GM12878 (cell line): Measurements from ENCODE around the gene PAQR7. TPM values are rescaled to one million over a fixed set of nuclear protein-coding genes. Genes with fewer than 3 reads are reported as not detected.

Experiments used
- ATAC-seq: fragments of 200-7000 bp; cut with Tn5 transposase; 3 replicates; pipeline ENCODE4 v1.9.1; 2020; ENCODE audit warnings: mild to moderate bottlenecking, moderate library complexity
- BruUV-seq: library from RNA; stranded (reverse); fragments of 400-500 nt; replicated peaks from 2 replicates; lab custom pipeline; 2021; lab: Mats Ljungman, UMichigan
- CTCF ChIA-PET: fragments of 300-600 bp; sonication (Branson Sonifier 250); formaldehyde crosslinking; extraction: SDS; loops from one replicate; lab custom pipeline; 2021; ENCODE audit warnings: inconsistent platforms; lab: Yijun Ruan, JAX
- POLR2A ChIA-PET: fragments of 350-600 bp; formaldehyde crosslinking; extraction: SDS; loops from one replicate; lab custom pipeline; 2021; ENCODE audit warnings: inconsistent platforms; lab: Charles Lee
- RAD21 ChIA-PET: fragments of 300-600 bp; sonication (Branson Sonifier 250); formaldehyde crosslinking; loops from one replicate; lab custom pipeline; 2023; ENCODE audit warnings: antibody characterized with exemption; ENCODE audit not compliant: unreplicated experiment; lab: Charles Lee
- SMC1A ChIA-PET: fragments of 300-600 bp; sonication (Branson Sonifier 250); formaldehyde crosslinking; loops from one replicate; lab custom pipeline; 2023; ENCODE audit not compliant: unreplicated experiment, uncharacterized antibody; lab: Charles Lee
- DNase-seq: peaks from one replicate; pipeline ENCODE4 v3.0.0-alpha.2; 2011; ENCODE audit warnings: low read depth, low spot score
- FAIRE-seq: peaks from 3 replicates; lab custom pipeline; 2011; peaks lifted over from hg19 to GRCh38; lab: Jason Lieb, UNC
- H2AFZ ChIP-seq: 2 replicates; pipeline ENCODE4 v1.6.0; 2011; ENCODE audit warnings: low read depth, low read length, control low read depth; ENCODE audit not compliant: control insufficient read depth
- H3K27ac ChIP-seq: 2 replicates; pipeline ENCODE4 v1.5.1; 2011; ENCODE audit warnings: control low read depth; ENCODE audit not compliant: control insufficient read depth, insufficient read depth
- H3K27me3 ChIP-seq, 2 experiments: replicated peaks in 1 of 2; 2 replicates each; pipeline versions ENCODE4 v1.6.0 to v1.6.1; 2011; ENCODE audit warnings: low read length in 1 of 2; ENCODE audit not compliant: control insufficient read depth in 2 of 2, insufficient read depth in 2 of 2
- H3K36me3 ChIP-seq, 2 experiments: 2 replicates each; pipeline ENCODE4 v1.5.1; 2011; ENCODE audit warnings: low read length in 1 of 2; ENCODE audit not compliant: control insufficient read depth in 2 of 2, insufficient read depth in 2 of 2
- H3K4me1 ChIP-seq: 2 replicates; pipeline ENCODE4 v1.6.1; 2011; ENCODE audit warnings: mild to moderate bottlenecking, low read length, moderate library complexity, mixed read lengths; ENCODE audit not compliant: control insufficient read depth, insufficient read depth
- H3K4me2 ChIP-seq: 2 replicates; pipeline ENCODE4 v1.6.0; 2011; ENCODE audit warnings: control low read depth; ENCODE audit not compliant: control insufficient read depth, insufficient read depth
- H3K4me3 ChIP-seq: fragments of 200-600 bp; sonication (generic); 2 replicates; pipeline ENCODE4 v1.5.1; 2016
- H3K79me2 ChIP-seq: 2 replicates; pipeline ENCODE4 v1.6.0; 2011; ENCODE audit warnings: low read length; ENCODE audit not compliant: control insufficient read depth, insufficient read depth
- H3K9ac ChIP-seq: 2 replicates; pipeline ENCODE4 v1.8.0; 2011; ENCODE audit warnings: low read length, control low read depth, mixed read lengths; ENCODE audit not compliant: control insufficient read depth, insufficient read depth
- H3K9me3 ChIP-seq: replicated peaks from 3 replicates; pipeline ENCODE4 v1.5.1; 2011; ENCODE audit warnings: mild to moderate bottlenecking, low read length; ENCODE audit not compliant: control insufficient read depth, insufficient read depth
- H4K20me1 ChIP-seq: 2 replicates; pipeline ENCODE4 v1.6.0; 2011; ENCODE audit not compliant: control insufficient read depth, insufficient read depth
- BHLHE40 ChIP-seq, 2 experiments: fragments of 450-650 bp in 1 of 2; IDR thresholded peaks; 2 replicates each; pipeline ENCODE4 v1.6.1; 2011 to 2017; ENCODE audit warnings: low read depth in 2 of 2, borderline replicate concordance in 1 of 2, improper control_type of control experiment in 1 of 2, low read length in 1 of 2, mild to moderate bottlenecking in 1 of 2
- CREM ChIP-seq: IDR thresholded peaks from 2 replicates; pipeline ENCODE4 v1.6.1; 2014; ENCODE audit warnings: antibody characterized with exemption, low read depth
- HCFC1 ChIP-seq: fragments of 150-350 bp; IDR thresholded peaks from 2 replicates; pipeline ENCODE4 v1.6.1; 2014; ENCODE audit warnings: low read length
- HDAC6 ChIP-seq: fragments of 200-600 bp; sonication (generic); IDR thresholded peaks from one replicate; pipeline ENCODE4 v1.8.0; 2017; ENCODE audit warnings: antibody characterized with exemption; ENCODE audit not compliant: unreplicated experiment
- IKZF1 ChIP-seq: fragments of 450-650 bp; conservative IDR thresholded peaks from 2 replicates; pipeline ENCODE4 v1.6.1; 2017; ENCODE audit warnings: antibody characterized with exemption, mild to moderate bottlenecking
- IRF3 ChIP-seq: fragments of 450-650 bp; IDR thresholded peaks from 2 replicates; pipeline ENCODE4 v1.6.1; 2014; ENCODE audit warnings: mild to moderate bottlenecking
- KAT2A ChIP-seq: conservative IDR thresholded peaks from 2 replicates; pipeline ENCODE4 v1.6.1; 2011; ENCODE audit warnings: low read depth, low read length; ENCODE audit not compliant: control insufficient read depth
- MLLT1 ChIP-seq: fragments of 450-650 bp; IDR thresholded peaks from 2 replicates; pipeline ENCODE4 v1.6.1; 2016; ENCODE audit warnings: mild to moderate bottlenecking
- MTA2 ChIP-seq: fragments of 450-650 bp; IDR thresholded peaks from 2 replicates; pipeline ENCODE4 v1.6.1; 2016; ENCODE audit warnings: low read depth, mild to moderate bottlenecking, moderate library complexity
- NFXL1 ChIP-seq: fragments of 450-650 bp; IDR thresholded peaks from 2 replicates; pipeline ENCODE4 v1.6.1; 2017; ENCODE audit warnings: antibody characterized with exemption, mild to moderate bottlenecking, borderline replicate concordance
- POLR2AphosphoS2 ChIP-seq: IDR thresholded peaks from 2 replicates; pipeline ENCODE4 v1.6.1; 2011; ENCODE audit warnings: low read depth, mild to moderate bottlenecking, low read length, improper control_type of control experiment, moderate library complexity
- SIN3A ChIP-seq: IDR thresholded peaks from 2 replicates; pipeline ENCODE4 v1.6.1; 2012; ENCODE audit warnings: low read depth, low read length, improper control_type of control experiment
- SMC3 ChIP-seq: IDR thresholded peaks from 2 replicates; pipeline ENCODE4 v1.6.1; 2011; ENCODE audit warnings: low read length, improper control_type of control experiment, borderline replicate concordance
- SP1 ChIP-seq: IDR thresholded peaks from one replicate; pipeline ENCODE4 v1.6.1; 2011; ENCODE audit warnings: low read depth, low read length
- STAT3 ChIP-seq: IDR thresholded peaks from 2 replicates; pipeline ENCODE4 v1.6.1; 2011; ENCODE audit warnings: low read depth, low read length, improper control_type of control experiment
- TBL1XR1 ChIP-seq: IDR thresholded peaks from 2 replicates; pipeline ENCODE4 v1.6.1; 2012; ENCODE audit warnings: low read depth, low read length, improper control_type of control experiment
- TCF12 ChIP-seq: IDR thresholded peaks from 2 replicates; pipeline ENCODE4 v1.6.1; 2011; ENCODE audit warnings: low read depth, mild to moderate bottlenecking, low read length
- USF2 ChIP-seq: IDR thresholded peaks from 2 replicates; pipeline ENCODE4 v1.6.1; 2011; ENCODE audit warnings: low read depth, low read length, improper control_type of control experiment, borderline replicate concordance
- YBX1 ChIP-seq: fragments of 450-650 bp; IDR thresholded peaks from 2 replicates; pipeline ENCODE4 v1.6.1; 2016; ENCODE audit warnings: antibody characterized with exemption
- YY1 ChIP-seq: IDR thresholded peaks from 2 replicates; pipeline ENCODE4 v1.6.1; 2011; ENCODE audit warnings: low read depth, mild to moderate bottlenecking, low read length
- WGBS: methylation state at CpG from one replicate; pipeline ENCODE4 v1.1.6; 2016; ENCODE audit warnings: low lambda C conversion rate; ENCODE audit not compliant: insufficient replicate concordance, insufficient coverage; ENCODE audit errors: missing lambda C conversion rate; 5-methylcytosine and 5-hydroxymethylcytosine counted together
- in situ Hi-C: fragments of 300-500 bp; cut with MboI; formaldehyde crosslinking; loops from 9 replicates; pipeline ENCODE4 v1.14.3; 2018; ENCODE audit warnings: mixed read lengths
- intact Hi-C: fragments of 100-400 bp; cut with micrococcal nuclease; formaldehyde crosslinking; loops from one replicate; pipeline ENCODE4 v1.14.2; 2022; ENCODE audit not compliant: unreplicated experiment
- polyA plus RNA-seq, 11 experiments: library from polyadenylated mRNA; depleted of rRNA in 4 of 11; unstranded in 6 of 11; stranded (reverse) in 5 of 11; fragments of >200 nt; fragmentation: Nextera tagmentation in 4 of 11; fragmentation: Illumina TruSeq in 1 of 11; extraction: Ambion mirVana in 4 of 11; extraction: Trizol in 1 of 11; gene quantifications; 1 replicate in 1 of 11; 2 replicates in 10 of 11; pipeline versions ENCODE4 v1.2.1 to v1.2.3, GENCODE V29; 2011 to 2016; ENCODE audit warnings: inconsistent platforms in 2 of 11, missing spikeins in 2 of 11, low read depth in 1 of 11
- total RNA-seq, 4 experiments: library from RNA; depleted of rRNA in 3 of 4; stranded (reverse); fragments of >200 nt in 3 of 4; fragmentation: Illumina TruSeq in 1 of 4; extraction: Trizol in 1 of 4; gene quantifications; 2 replicates each; pipeline versions ENCODE4 v1.2.1 to v1.2.3, GENCODE V29; 2013 to 2021

Gene PAQR7
- total and polyA plus RNA-seq, 10 of the 15 experiments (the other 5 are each of a cell fraction or from before 2014, with no cell fraction given) = 1.1 to 8.8 (median 5.2) TPM

- ChIA-PET CTCF (interaction anchor here (0.6 to 14.0 kb wide), 9 partner anchors 10 to 221 kb away, joined by 3 to 383 read pairs (median 4); partner anchors contain the start of genes PAFAH2 and PAQR7), RAD21 (interaction anchor here (1.0 to 14.5 kb wide), 3 partner anchors 11 to 91 kb away, joined by 3 to 296 read pairs (median 16); partner anchors contain the start of genes PAFAH2 and PAQR7), POLR2A (interaction anchor here (0.6 to 12.0 kb wide), 8 partner anchors 9 to 634 kb away, joined by 3 to 116 read pairs (median 10); partner anchors contain the start of genes PAFAH2 and PAQR7), SMC1A (interaction anchor here (1.9 to 19.7 kb wide), 3 partner anchors 10 to 92 kb away, joined by 9 to 319 read pairs (median 45); partner anchors contain the start of gene PAFAH2)
- no peaks in the 10 kb centered on the region for H4K20me1 ChIP-seq
- H3K4me2 ChIP-seq = peak within 1 kb of the TSS; percentile 98
- in situ Hi-C loops (no loop called here), intact Hi-C loops (loop anchor here (1.0 kb wide), 1 partner anchor 91 kb away; no protein-coding TSS in a partner anchor)
- ATAC-seq (peak; percentile 93), DNase-seq (peak; percentile 63), FAIRE-seq (peak; percentile 84)
- peak within 1 kb of the TSS; percentile 94 for H3K27ac ChIP-seq
- peaks cover 2 to 4% of the 10 kb centered on the region in 2 experiments; a peak in 1 of 4 replicates for H3K36me3 ChIP-seq
- no peaks in the 10 kb centered on the region for H3K9me3 ChIP-seq
- H3K4me1 ChIP-seq = peaks cover 5% of the 10 kb centered on the region; the same call in 1 of the 2 replicates
- BruUV-seq = no TSS peak
- no peaks in the 10 kb centered on the region; a peak in 3 of 4 replicates for H3K27me3 ChIP-seq
- WGBS = under 1% methylated on average over 54 of the region's 102 CpGs
- H2AFZ ChIP-seq = peak within 1 kb of the TSS; percentile 94
- H3K4me3 ChIP-seq = peak within 1 kb of the TSS; percentile 100
- H3K9ac ChIP-seq = peak within 1 kb of the TSS; percentile 88
- peaks cover 34% of the 10 kb centered on the region for H3K79me2 ChIP-seq
- TF ChIP-seq KAT2A (no peak), SMC3 (no peak), MLLT1 (no peak), STAT3 (no peak), POLR2AphosphoS2 (peak; percentile 84; the same call in 1 of the 2 replicates), IKZF1 (peak; percentile 53), HDAC6 (peak; percentile 63), NFXL1 (no peak), YBX1 (no peak), HCFC1 (peak; percentile 86), TBL1XR1 (peak; percentile 67; the same call in 1 of the 2 replicates), BHLHE40 (IDR thresholded peaks at IDR 0.05; ENCODE audit: borderline replicate concordance in 1 of 2, low read depth in 2 of 2, low read length in 1 of 2) (peak; percentile 100), MTA2 (no peak; the same call in 1 of the 2 replicates), TCF12 (peak; percentile 59; the same call in 1 of the 2 replicates), SP1 (peak; percentile 80), SIN3A (peak; percentile 40; the same call in 1 of the 2 replicates), YY1 (peak; percentile 78; the same call in 1 of the 2 replicates), CREM (peak; percentile 67; the same call in 1 of the 2 replicates), USF2 (peak; percentile 97), IRF3 (0 out of 2 replicates have a peak, but pooled peaks have one; percentile 47)
Observed at GRCh38 chr1:25905680-25906643, 30.5 kb upstream of the PAQR7 start, which contains the start of gene STMN1. STMN1 (minus strand) TSS chr1:25906419; CDS start chr1:25904676, 1,743 bp downstream.
